Stomach (tissue), 4 donors: Measurements from ENCODE around the gene VCP.

Experiments used
- EP300 ChIP-seq: sonication (generic); formaldehyde crosslinking; IDR thresholded peaks from one replicate; pipeline ENCODE4 v1.6.1; 2017; ENCODE audit warnings: antibody characterized with exemption
- POLR2A ChIP-seq, 4 donors: fragments of 450-650 bp; IDR thresholded peaks; one replicate each; pipeline ENCODE4 v1.6.1; 2016; ENCODE audit warnings: antibody characterized with exemption in 4 of 4, control low read depth in 2 of 4, mild to moderate bottlenecking in 1 of 4, moderate library complexity in 1 of 4
- POLR2AphosphoS5 ChIP-seq, 3 donors: sonication (generic); formaldehyde crosslinking; IDR thresholded peaks; one replicate each; pipeline ENCODE4 v1.6.1; 2016; ENCODE audit warnings: antibody characterized with exemption in 3 of 3
- TF ChIP-seq, protein P1 (sequence below), 7 experiments: fragments of 450-650 bp in 4 of 7; fragments of 200-600 bp in 3 of 7; sonication (generic) in 3 of 7; IDR thresholded peaks; one replicate each; pipeline ENCODE4 v1.5.1; 2016 to 2019; ENCODE audit warnings: antibody characterized with exemption in 7 of 7, control low read depth in 2 of 7, mild to moderate bottlenecking in 1 of 7

- no peak for TF ChIP-seq POLR2AphosphoS5 (IDR thresholded peaks at IDR 0.05)
- TF ChIP-seq, protein P1, sequence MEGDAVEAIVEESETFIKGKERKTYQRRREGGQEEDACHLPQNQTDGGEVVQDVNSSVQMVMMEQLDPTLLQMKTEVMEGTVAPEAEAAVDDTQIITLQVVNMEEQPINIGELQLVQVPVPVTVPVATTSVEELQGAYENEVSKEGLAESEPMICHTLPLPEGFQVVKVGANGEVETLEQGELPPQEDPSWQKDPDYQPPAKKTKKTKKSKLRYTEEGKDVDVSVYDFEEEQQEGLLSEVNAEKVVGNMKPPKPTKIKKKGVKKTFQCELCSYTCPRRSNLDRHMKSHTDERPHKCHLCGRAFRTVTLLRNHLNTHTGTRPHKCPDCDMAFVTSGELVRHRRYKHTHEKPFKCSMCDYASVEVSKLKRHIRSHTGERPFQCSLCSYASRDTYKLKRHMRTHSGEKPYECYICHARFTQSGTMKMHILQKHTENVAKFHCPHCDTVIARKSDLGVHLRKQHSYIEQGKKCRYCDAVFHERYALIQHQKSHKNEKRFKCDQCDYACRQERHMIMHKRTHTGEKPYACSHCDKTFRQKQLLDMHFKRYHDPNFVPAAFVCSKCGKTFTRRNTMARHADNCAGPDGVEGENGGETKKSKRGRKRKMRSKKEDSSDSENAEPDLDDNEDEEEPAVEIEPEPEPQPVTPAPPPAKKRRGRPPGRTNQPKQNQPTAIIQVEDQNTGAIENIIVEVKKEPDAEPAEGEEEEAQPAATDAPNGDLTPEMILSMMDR (IDR thresholded peaks at IDR 0.05): no peak
- TF ChIP-seq EP300: no peak
- no peak for TF ChIP-seq POLR2A (IDR thresholded peaks at IDR 0.05)
These were observed 25.1 kb upstream of the VCP start for GRCh38 chr9:35097573-35097972.
